ENCODE data around the gene ANGPTL4. TPM values are rescaled to one million over a fixed set of nuclear protein-coding genes. Genes with fewer than 3 reads are reported as not detected.

ANGPTL4 gene
- total and polyA plus RNA-seq, 2 of the 13 experiments (the other 11 are each of a cell fraction or from before 2014, with no cell fraction given) = 0.80 to 21.7 TPM

GRCh38 chr19:8357007-8357521 lies 6.9 kb upstream of the ANGPTL4 start (continued):
- TF ChIP-seq RNF219 (CRISPR knock-in tag; IDR thresholded peaks at IDR 0.05) (0 out of 2 replicates have a peak, but pooled peaks have one; percentile 69), ISL2 (CRISPR knock-in tag; IDR thresholded peaks at IDR 0.05) (peak; percentile 84), ZNF124 (CRISPR knock-in tag; IDR thresholded peaks at IDR 0.05) (peak; percentile 67; the same call in 1 of the 2 replicates), RORA (CRISPR knock-in tag; IDR thresholded peaks at IDR 0.05) (0 out of 2 replicates have a peak, but pooled peaks have one; percentile 62), ATF2 (CRISPR knock-in tag; IDR thresholded peaks at IDR 0.05) (peak; percentile 81), REL (CRISPR knock-in tag; conservative IDR thresholded peaks at IDR 0.05) (peak; percentile 78; the same call in 1 of the 2 replicates), GABPB1 (CRISPR knock-in tag; IDR thresholded peaks at IDR 0.05) (0 out of 2 replicates have a peak, but pooled peaks have one; percentile 11), ZNF609 (CRISPR knock-in tag; IDR thresholded peaks at IDR 0.05; ENCODE audit: borderline replicate concordance) (peak; percentile 94), NCOA5 (CRISPR knock-in tag; IDR thresholded peaks at IDR 0.05) (no peak), CREB3 (CRISPR knock-in tag; IDR thresholded peaks at IDR 0.05) (no peak), MEIS1 (CRISPR knock-in tag; IDR thresholded peaks at IDR 0.05; ENCODE audit: borderline replicate concordance) (peak; percentile 87), ZNF281 (CRISPR knock-in tag; IDR thresholded peaks at IDR 0.05; ENCODE audit: borderline replicate concordance) (peak; percentile 42; the same call in 1 of the 2 replicates)
